Stomach (tissue), 9 donors: ENCODE data around the gene RAB3B. TPM values are rescaled to one million over a fixed set of nuclear protein-coding genes. Genes with fewer than 3 reads are reported as not detected.

ENCODE experiments used
- DNase-seq, 2 donors: peaks; one replicate each; pipeline versions ENCODE4 v3.0.0 to v3.0.0-alpha.2; 2013 to 2019
- H3K27ac ChIP-seq, 5 donors: fragments of 200-600 bp in 4 of 5; sonication (generic) in 4 of 5; one replicate each; pipeline ENCODE4 v1.5.1; 2013 to 2019; ENCODE audit warnings: mild to moderate bottlenecking in 1 of 5, moderate library complexity in 1 of 5
- H3K27me3 ChIP-seq, 3 donors: fragments of 200-600 bp; sonication (generic); one replicate each; pipeline ENCODE4 v1.5.1; 2017 to 2019; ENCODE audit warnings: mixed run types in 1 of 3
- H3K36me3 ChIP-seq, 4 donors: fragments of 200-600 bp; sonication (generic); 1 replicate in 3 of 4; 2 replicates in 1 of 4; pipeline ENCODE4 v1.5.1; 2016 to 2019
- H3K4me1 ChIP-seq, 4 donors: fragments of 200-600 bp; sonication (generic); one replicate each; pipeline ENCODE4 v1.5.1; 2016 to 2019
- H3K4me3 ChIP-seq, 4 donors: fragments of 200-600 bp; sonication (generic) in 3 of 4; one replicate each; pipeline ENCODE4 v1.5.1; 2016 to 2019; ENCODE audit warnings: mild to moderate bottlenecking in 1 of 4
- H3K9me3 ChIP-seq, 4 donors: fragments of 200-600 bp; sonication (generic); one replicate each; pipeline ENCODE4 v1.5.1; 2016 to 2019
- CTCF ChIP-seq, 7 experiments: fragments of 450-650 bp in 4 of 7; fragments of 200-600 bp in 3 of 7; sonication (generic) in 3 of 7; IDR thresholded peaks; one replicate each; pipeline ENCODE4 v1.5.1; 2016 to 2019; ENCODE audit warnings: antibody characterized with exemption in 7 of 7, control low read depth in 2 of 7, mild to moderate bottlenecking in 1 of 7
- EP300 ChIP-seq: sonication (generic); formaldehyde crosslinking; IDR thresholded peaks from one replicate; pipeline ENCODE4 v1.6.1; 2017; ENCODE audit warnings: antibody characterized with exemption
- POLR2A ChIP-seq, 4 donors: fragments of 450-650 bp; IDR thresholded peaks; one replicate each; pipeline ENCODE4 v1.6.1; 2016; ENCODE audit warnings: antibody characterized with exemption in 4 of 4, control low read depth in 2 of 4, mild to moderate bottlenecking in 1 of 4, moderate library complexity in 1 of 4
- POLR2AphosphoS5 ChIP-seq, 3 donors: sonication (generic); formaldehyde crosslinking; IDR thresholded peaks; one replicate each; pipeline ENCODE4 v1.6.1; 2016; ENCODE audit warnings: antibody characterized with exemption in 3 of 3
- WGBS, 5 donors: extraction: QIAGEN DNeasy Blood & Tissue Kit in 3 of 5; methylation state at CpG; one replicate each; pipeline versions ENCODE4 v1.1.5 to v1.1.7; 2013 to 2018; 5-methylcytosine and 5-hydroxymethylcytosine counted together
- intact Hi-C: fragments of 100-400 bp; cut with DNase I; formaldehyde crosslinking; loops from one replicate; pipeline ENCODE4 v1.15.1; 2023; ENCODE audit warnings: low total_unique reads
- polyA plus RNA-seq, 3 donors: library from polyadenylated mRNA; stranded (reverse); fragments of 200-250 nt; gene quantifications; one replicate each; pipeline ENCODE4 v1.2.3, GENCODE V29; 2013
- small RNA-seq, 4 donors: library from RNA; depleted of rRNA; stranded (forward); fragments of <200 nt; gene quantifications; one replicate each; pipeline ENCODE3, GENCODE V24; 2016
- total RNA-seq, 5 donors: library from RNA; depleted of rRNA; stranded (reverse); fragments of >200 nt; gene quantifications; one replicate each; pipeline versions ENCODE4 v1.1.0 to v1.2.3, GENCODE V29; 2014 to 2016
- donor health status: healthy with polysubstance abuse.
- donor health status: Bipolar disorder and iron deficiency.
- donor health status: healthy.

Gene RAB3B
- total and polyA plus RNA-seq, 8 donors, result under 0.01 to 2.2 (median 0.14) TPM; not detected in 1

GRCh38 chr1:51861669-51862068 is 128.8 kb downstream of the RAB3B start:
- H3K4me1 ChIP-seq, result no peaks in the 10 kb centered on the region
- no peak overlapping the region for H3K4me3 ChIP-seq
- no peak overlapping the region for H3K27ac ChIP-seq
- H3K36me3 ChIP-seq, result peaks cover 0 to 3% (median 0%) of the 10 kb centered on the region in 4 donors
- DNase-seq, result no peak
- H3K9me3 ChIP-seq, result no peaks in the 10 kb centered on the region
- TF ChIP-seq POLR2A (IDR thresholded peaks at IDR 0.05), result no peak
- TF ChIP-seq POLR2AphosphoS5 (IDR thresholded peaks at IDR 0.05), result no peak
- no peak for TF ChIP-seq EP300
- no peak for TF ChIP-seq CTCF (IDR thresholded peaks at IDR 0.05)
- intact Hi-C loops, result no loop called here
- WGBS, 5 donors, result 88 to 98% (median 96%) methylated on average over 5 of the region's 5 CpGs
- no peaks in the 10 kb centered on the region for H3K27me3 ChIP-seq

GRCh38 chr1:51859735-51860134 is 130.8 kb downstream of the RAB3B start:
- TF ChIP-seq POLR2AphosphoS5 (IDR thresholded peaks at IDR 0.05) (no peak), CTCF (IDR thresholded peaks at IDR 0.05) (no peak), POLR2A (IDR thresholded peaks at IDR 0.05) (no peak), EP300 (no peak)

GRCh38 chr1:51859333-51859732 is 131.2 kb downstream of the RAB3B start:
- intact Hi-C loops, result no loop called here
- DNase-seq, result no peak
- Histone ChIP-seq H3K9me3 (no peaks in the 10 kb centered on the region), H3K27ac (no peak overlapping the region), H3K4me3 (no peak overlapping the region), H3K27me3 (no peaks in the 10 kb centered on the region), H3K36me3 (peaks cover 0 to 15% (median 8%) of the 10 kb centered on the region in 4 donors), H3K4me1 (no peaks in the 10 kb centered on the region)
- WGBS, 5 donors, result 79 to 100% (median 96%) methylated on average over 2 of the region's 2 CpGs
- no peak for TF ChIP-seq POLR2AphosphoS5 (IDR thresholded peaks at IDR 0.05)
- no peak for TF ChIP-seq EP300
- no peak for TF ChIP-seq CTCF (IDR thresholded peaks at IDR 0.05)
- no peak for TF ChIP-seq POLR2A (IDR thresholded peaks at IDR 0.05)

More at GRCh38 chr1:51859735-51860134, 130.8 kb downstream of the RAB3B start:
- H3K9me3 ChIP-seq, result no peaks in the 10 kb centered on the region
- no peak overlapping the region for H3K4me3 ChIP-seq
- 64 to 83% (median 75%) methylated on average over 2 of the region's 2 CpGs for WGBS, 5 donors
- DNase-seq, result no peak
- intact Hi-C loops, result no loop called here
- no peak overlapping the region for H3K27ac ChIP-seq
- peaks cover 0 to 11% (median 5%) of the 10 kb centered on the region in 4 donors for H3K36me3 ChIP-seq
- no peaks in the 10 kb centered on the region for H3K27me3 ChIP-seq
- H3K4me1 ChIP-seq, result no peaks in the 10 kb centered on the region

GRCh38 chr1:51858892-51859291 is 131.6 kb downstream of the RAB3B start:
- no peaks in the 10 kb centered on the region for H3K9me3 ChIP-seq
- intact Hi-C loops, result no loop called here
- no peak overlapping the region for H3K27ac ChIP-seq
- H3K36me3 ChIP-seq, result peaks cover 0 to 18% (median 10%) of the 10 kb centered on the region in 4 donors
- no peaks in the 10 kb centered on the region for H3K27me3 ChIP-seq
- H3K4me1 ChIP-seq, result no peaks in the 10 kb centered on the region
- H3K4me3 ChIP-seq, result no peak overlapping the region
- 63 to 90% (median 71%) methylated on average over 1 of the region's 1 CpG for WGBS, 5 donors
- DNase-seq, result no peak
- no peak for TF ChIP-seq EP300
- TF ChIP-seq POLR2AphosphoS5 (IDR thresholded peaks at IDR 0.05), result no peak
- TF ChIP-seq CTCF (IDR thresholded peaks at IDR 0.05), result no peak
- no peak for TF ChIP-seq POLR2A (IDR thresholded peaks at IDR 0.05)

Small RNA genes lying within 50 kb of the gene (small RNA-seq; reads per million reads assigned to genes)
- gene RN7SL290P, result 0 reads per million in 4 donors
- gene RNA5SP48, result 0 to 0.10 (median 0) reads per million in 4 donors

Other genes with a start within 250 kb of the RAB3B start
- gene NRDC, start 112.0 kb downstream of the RAB3B start, total RNA-seq, result 10 to 100 TPM; 58.4 to 93.0 (median 80.0) TPM
- 10 to 100 TPM; 62.8 to 95.6 (median 78.3) TPM for gene NRDC, start 112.0 kb downstream of the RAB3B start, polyA plus RNA-seq
- 10 to 100 TPM in 2 of 5 donors, 1 to 10 TPM in 3; 4.2 to 15.4 (median 7.0) TPM for gene KTI12, start 43.1 kb upstream of the RAB3B start, total RNA-seq
- gene KTI12, start 43.1 kb upstream of the RAB3B start, polyA plus RNA-seq, result 1 to 10 TPM; 5.7 to 8.4 (median 7.5) TPM
- gene TXNDC12, start 64.5 kb upstream of the RAB3B start, total RNA-seq, result 10 to 100 TPM; 18.7 to 51.6 (median 44.2) TPM
- 10 to 100 TPM; 12.5 to 23.2 (median 14.0) TPM for gene TXNDC12, start 64.5 kb upstream of the RAB3B start, polyA plus RNA-seq
- gene BTF3L4, start 65.6 kb upstream of the RAB3B start, total RNA-seq, result 100 to 1,000 TPM in 1 of 5 donors, 10 to 100 TPM in 3, 1 to 10 TPM in 1; 6.7 to 287 (median 39.7) TPM
- 10 to 100 TPM; 35.8 to 49.6 (median 42.7) TPM for gene BTF3L4, start 65.6 kb upstream of the RAB3B start, polyA plus RNA-seq
- 10 to 100 TPM; 13.6 to 61.1 (median 25.7) TPM for gene ZFYVE9, start 151.4 kb upstream of the RAB3B start, total RNA-seq
- gene ZFYVE9, start 151.4 kb upstream of the RAB3B start, polyA plus RNA-seq, result 1 to 10 TPM; 3.6 to 8.4 (median 6.7) TPM